ENCODE data around the gene TRIM9.

TRIM9 gene

GRCh38 chr14:51138404-51139103, 43.6 kb upstream of the TRIM9 start:
- Histone ChIP-seq H3K9ac (ENCODE audit: low read length) (no peak overlapping the region), H3K9me3 (ENCODE audit: insufficient read depth, low read length) (no peaks in the 10 kb centered on the region), H4K20me1 (ENCODE audit: insufficient read depth, low read length) (no peaks in the 10 kb centered on the region), H3K4me2 (ENCODE audit: low read length) (no peak overlapping the region), H3K4me3 (ENCODE audit: low read length) (no peak overlapping the region), H2AFZ (ENCODE audit: low read depth, low read length) (no peak overlapping the region), H3K4me1 (ENCODE audit: low read length) (peaks cover 4% of the 10 kb centered on the region), H3K27me3 (ENCODE audit: low read depth, low read length) (no peaks in the 10 kb centered on the region), H3K36me3 (replicated peaks; ENCODE audit: low read depth, low read length) (no peaks in the 10 kb centered on the region), H3K27ac (ENCODE audit: low read length) (no peak overlapping the region), H3K79me2 (ENCODE audit: low read length) (no peaks in the 10 kb centered on the region)
- TF ChIP-seq CTCF (IDR thresholded peaks at IDR 0.05; ENCODE audit: low read depth, low read length) = no peak
- no peak for TF ChIP-seq EZH2phosphoT487 (IDR thresholded peaks at IDR 0.05; ENCODE audit: low read depth)

GRCh38 chr14:51131516-51131915, 36.6 kb upstream of the TRIM9 start:
- no peaks in the 10 kb centered on the region for H3K79me2 ChIP-seq (ENCODE audit: low read length)
- no peak overlapping the region for H3K4me3 ChIP-seq (ENCODE audit: low read length)
- H3K4me1 ChIP-seq (ENCODE audit: low read length) = no peaks in the 10 kb centered on the region
- no peak overlapping the region for H3K9ac ChIP-seq (ENCODE audit: low read length)
- H4K20me1 ChIP-seq (ENCODE audit: insufficient read depth, low read length) = no peaks in the 10 kb centered on the region
- no peak overlapping the region for H2AFZ ChIP-seq (ENCODE audit: low read depth, low read length)
- H3K27me3 ChIP-seq (ENCODE audit: low read depth, low read length) = 0 out of 2 replicates have a peak, but pooled peaks cover 3% of the 10 kb centered on the region
- TF ChIP-seq EZH2phosphoT487 (IDR thresholded peaks at IDR 0.05; ENCODE audit: low read depth) (no peak), CTCF (IDR thresholded peaks at IDR 0.05; ENCODE audit: low read depth, low read length) (no peak)
- no peaks in the 10 kb centered on the region for H3K9me3 ChIP-seq (ENCODE audit: insufficient read depth, low read length)
- no peak overlapping the region for H3K27ac ChIP-seq (ENCODE audit: low read length)
- no peaks in the 10 kb centered on the region for H3K36me3 ChIP-seq (replicated peaks; ENCODE audit: low read depth, low read length)
- no peak overlapping the region for H3K4me2 ChIP-seq (ENCODE audit: low read length)

- no peak overlapping the region for H3K4me3 ChIP-seq (ENCODE audit: low read length)
- no peaks in the 10 kb centered on the region for H3K36me3 ChIP-seq (replicated peaks; ENCODE audit: low read depth, low read length)
These were observed 34.2 kb upstream of the TRIM9 start for GRCh38 chr14:51129130-51129529.

GRCh38 chr14:51124029-51124428, 29.1 kb upstream of the TRIM9 start:
- Histone ChIP-seq H3K9me3 (ENCODE audit: insufficient read depth, low read length) (no peaks in the 10 kb centered on the region), H4K20me1 (ENCODE audit: insufficient read depth, low read length) (no peaks in the 10 kb centered on the region), H3K9ac (ENCODE audit: low read length) (no peak overlapping the region), H3K36me3 (replicated peaks; ENCODE audit: low read depth, low read length) (no peaks in the 10 kb centered on the region), H3K4me1 (ENCODE audit: low read length) (peaks cover 10% of the 10 kb centered on the region), H2AFZ (ENCODE audit: low read depth, low read length) (no peak overlapping the region), H3K79me2 (ENCODE audit: low read length) (no peaks in the 10 kb centered on the region), H3K27ac (ENCODE audit: low read length) (no peak overlapping the region), H3K4me3 (ENCODE audit: low read length) (no peak overlapping the region), H3K4me2 (ENCODE audit: low read length) (no peak overlapping the region), H3K27me3 (ENCODE audit: low read depth, low read length) (no peaks in the 10 kb centered on the region)
- TF ChIP-seq EZH2phosphoT487 (IDR thresholded peaks at IDR 0.05; ENCODE audit: low read depth) (no peak), CTCF (IDR thresholded peaks at IDR 0.05; ENCODE audit: low read depth, low read length) (no peak)

More at GRCh38 chr14:51129130-51129529, 34.2 kb upstream of the TRIM9 start:
- H2AFZ ChIP-seq (ENCODE audit: low read depth, low read length) = no peak overlapping the region
- TF ChIP-seq CTCF (IDR thresholded peaks at IDR 0.05; ENCODE audit: low read depth, low read length) (0 out of 2 replicates have a peak, but pooled peaks have one; percentile 13), EZH2phosphoT487 (IDR thresholded peaks at IDR 0.05; ENCODE audit: low read depth) (no peak)
- no peak overlapping the region for H3K4me2 ChIP-seq (ENCODE audit: low read length)
- 0 out of 2 replicates have a peak, but pooled peaks cover 3% of the 10 kb centered on the region for H3K27me3 ChIP-seq (ENCODE audit: low read depth, low read length)
- H3K27ac ChIP-seq (ENCODE audit: low read length) = no peak overlapping the region
- H4K20me1 ChIP-seq (ENCODE audit: insufficient read depth, low read length) = no peaks in the 10 kb centered on the region
- H3K9ac ChIP-seq (ENCODE audit: low read length) = no peak overlapping the region
- no peaks in the 10 kb centered on the region for H3K79me2 ChIP-seq (ENCODE audit: low read length)
- H3K9me3 ChIP-seq (ENCODE audit: insufficient read depth, low read length) = no peaks in the 10 kb centered on the region
- H3K4me1 ChIP-seq (ENCODE audit: low read length) = no peaks in the 10 kb centered on the region

Measured in OCI-LY3 (cell line).